HEK293T (cell line): ENCODE measurements around the gene FKBP1B.

ENCODE experiments used
- CTCF ChIA-PET: fragments of 350-600 bp; formaldehyde crosslinking; extraction: SDS; loops from one replicate; lab custom pipeline; 2021; ENCODE audit warnings: antibody characterized with exemption, inconsistent platforms; lab: Yijun Ruan, JAX
- POLR2A ChIA-PET: fragments of 350-600 bp; formaldehyde crosslinking; extraction: SDS; loops from one replicate; lab custom pipeline; 2020; ENCODE audit warnings: antibody characterized with exemption, inconsistent platforms; lab: Yijun Ruan, JAX
- DNase-seq: peaks from one replicate; pipeline ENCODE4 v3.0.0; 2012; ENCODE audit warnings: mixed read lengths; ENCODE audit errors: extremely low spot score
- ARNT ChIP-seq: fragments of 450-650 bp; IDR thresholded peaks from 2 replicates; pipeline ENCODE4 v1.6.1; 2017; ENCODE audit warnings: mild to moderate bottlenecking
- BHLHE40 ChIP-seq: fragments of 450-650 bp; IDR thresholded peaks from 2 replicates; pipeline ENCODE4 v1.6.1; 2016; ENCODE audit warnings: mild to moderate bottlenecking, moderate library complexity, borderline replicate concordance
- CTBP1 ChIP-seq: fragments of 450-650 bp; IDR thresholded peaks from 2 replicates; pipeline ENCODE4 v1.6.1; 2016; ENCODE audit warnings: borderline replicate concordance
- ELF4 ChIP-seq: fragments of 450-650 bp; IDR thresholded peaks from 2 replicates; pipeline ENCODE4 v1.6.1; 2017; ENCODE audit warnings: antibody characterized with exemption
- FOXA1 ChIP-seq: fragments of 450-650 bp; IDR thresholded peaks from 2 replicates; pipeline ENCODE4 v1.6.1; 2016; ENCODE audit warnings: mild to moderate bottlenecking
- FOXK2 ChIP-seq: fragments of 450-650 bp; IDR thresholded peaks from 2 replicates; pipeline ENCODE4 v1.6.1; 2016; ENCODE audit warnings: mild to moderate bottlenecking
- FOXM1 ChIP-seq: fragments of 450-650 bp; IDR thresholded peaks from 2 replicates; pipeline ENCODE4 v1.6.1; 2017; ENCODE audit warnings: mild to moderate bottlenecking, borderline replicate concordance
- HDGF ChIP-seq: fragments of 450-650 bp; IDR thresholded peaks from 2 replicates; pipeline ENCODE4 v1.6.1; 2017; ENCODE audit warnings: antibody characterized with exemption, borderline replicate concordance
- L3MBTL2 ChIP-seq: fragments of 450-650 bp; conservative IDR thresholded peaks from 2 replicates; pipeline ENCODE4 v1.6.1; 2016; ENCODE audit warnings: mild to moderate bottlenecking
- LEF1 ChIP-seq: fragments of 450-650 bp; IDR thresholded peaks from 2 replicates; pipeline ENCODE4 v1.6.1; 2017; ENCODE audit warnings: mild to moderate bottlenecking, borderline replicate concordance
- NFRKB ChIP-seq: fragments of 450-650 bp; IDR thresholded peaks from 2 replicates; pipeline ENCODE4 v1.6.1; 2016; ENCODE audit warnings: mild to moderate bottlenecking, moderate library complexity
- PKNOX1 ChIP-seq: fragments of 450-650 bp; IDR thresholded peaks from 2 replicates; pipeline ENCODE4 v1.6.1; 2016
- SP1 ChIP-seq: fragments of 450-650 bp; IDR thresholded peaks from 2 replicates; pipeline ENCODE4 v1.6.1; 2017
- SUZ12 ChIP-seq: fragments of 450-650 bp; IDR thresholded peaks from 2 replicates; pipeline ENCODE4 v1.6.1; 2016; ENCODE audit warnings: mild to moderate bottlenecking
- TARDBP ChIP-seq: fragments of 450-650 bp; IDR thresholded peaks from 2 replicates; pipeline ENCODE4 v1.6.1; 2016
- ZNF384 ChIP-seq: fragments of 450-650 bp; IDR thresholded peaks from 2 replicates; pipeline ENCODE4 v1.6.1; 2016

The FKBP1B gene

GRCh38 chr2:24075259-24075658 lies 25.7 kb downstream of the FKBP1B start:
- CTCF ChIA-PET = interaction anchor here (0.5 kb wide), 1 partner anchor 251 kb away, joined by 4 read pairs; no protein-coding TSS in a partner anchor
- POLR2A ChIA-PET = interaction anchor here (1.6 to 2.4 kb wide), 5 partner anchors 9 to 135 kb away, joined by 5 to 27 read pairs (median 9); partner anchors contain the start of genes FKBP1B, UBXN2A and WDCP
- DNase-seq = no peak
- TF ChIP-seq BHLHE40 (no peak), PKNOX1 (no peak), NFRKB (no peak), FOXK2 (no peak), SUZ12 (no peak), SP1 (no peak), ARNT (no peak), FOXM1 (no peak), LEF1 (no peak), CTBP1 (no peak), HDGF (no peak), L3MBTL2 (no peak), FOXA1 (no peak), ELF4 (no peak), ZNF384 (no peak)

- TF ChIP-seq FOXK2 = peak; percentile 78
- TF ChIP-seq TARDBP = no peak
- no peak for TF ChIP-seq SUZ12
- no peak for TF ChIP-seq L3MBTL2
- TF ChIP-seq BHLHE40 = no peak
- TF ChIP-seq LEF1 = no peak
- TF ChIP-seq SP1 = no peak
- no peak for TF ChIP-seq FOXM1
- peak; percentile 69 for TF ChIP-seq PKNOX1
- TF ChIP-seq ARNT = peak; percentile 62; the same call in 1 of the 2 replicates
- no peak for TF ChIP-seq FOXA1
- TF ChIP-seq ELF4 = peak; percentile 85
- TF ChIP-seq NFRKB = peak; percentile 30; the same call in 1 of the 2 replicates
- peak; percentile 84; the same call in 1 of the 2 replicates for TF ChIP-seq CTBP1
- no peak for TF ChIP-seq ZNF384
- no peak for TF ChIP-seq HDGF
- ChIA-PET POLR2A (interaction anchor here (0.7 to 2.4 kb wide), 14 partner anchors 8 to 287 kb away, joined by 3 to 27 read pairs (median 6); partner anchors contain the start of genes ATAD2B, FAM228B, FKBP1B and ITSN2), CTCF (interaction anchor here (0.8 kb wide), 1 partner anchor 714 kb away, joined by 3 read pairs; no protein-coding TSS in a partner anchor)
- DNase-seq = peak; percentile 93
These were observed 26.6 kb downstream of the FKBP1B start, which contains the start of gene SF3B6 for GRCh38 chr2:24075915-24076848. Gene SF3B6 (minus strand): TSS chr2:24076326. CDS start chr2:24076229, 97 bp downstream.

GRCh38 chr2:24076849-24077534 lies 27.5 kb downstream of the FKBP1B start:
- DNase-seq = peak; percentile 7
- POLR2A ChIA-PET = interaction anchor here (0.8 to 2.4 kb wide), 10 partner anchors 11 to 284 kb away, joined by 3 to 27 read pairs (median 7); partner anchors contain the start of genes ATAD2B, FAM228B, FKBP1B and ITSN2
- TF ChIP-seq NFRKB (no peak), L3MBTL2 (peak; percentile 41), TARDBP (no peak)
- CTCF ChIA-PET = no interaction called here

GRCh38 chr2:24077535-24077877 lies 28.0 kb downstream of the FKBP1B start:
- ChIA-PET CTCF (no interaction called here), POLR2A (interaction anchor here (2.2 to 2.4 kb wide), 2 partner anchors 30 to 151 kb away, joined by 20 to 27 read pairs; partner anchors contain the start of genes ATAD2B and WDCP)
- no peak for TF ChIP-seq FOXA1
- TF ChIP-seq ZNF384 = no peak
- TF ChIP-seq LEF1 = no peak
- TF ChIP-seq ARNT = no peak
- TF ChIP-seq TARDBP = no peak
- no peak for TF ChIP-seq SUZ12
- no peak for TF ChIP-seq CTBP1
- no peak for TF ChIP-seq BHLHE40
- DNase-seq = no peak

- CTCF ChIA-PET = no interaction called here
- TF ChIP-seq ZNF384 (no peak), FOXA1 (no peak), FOXM1 (no peak), CTBP1 (no peak), SUZ12 (no peak), LEF1 (no peak), ELF4 (no peak), PKNOX1 (no peak), HDGF (no peak), NFRKB (no peak), BHLHE40 (no peak), FOXK2 (no peak), L3MBTL2 (no peak), TARDBP (no peak), ARNT (no peak), SP1 (no peak)
- POLR2A ChIA-PET = interaction anchor here (2.2 kb wide), 1 partner anchor 151 kb away, joined by 20 read pairs; the partner anchor contains the start of gene ATAD2B
- no peak for DNase-seq
These were observed 28.3 kb downstream of the FKBP1B start for GRCh38 chr2:24077879-24078278.
